Muscle of leg (tissue), 11 donors: Measurements from ENCODE around the gene RHOT1. TPM values are rescaled to one million over a fixed set of nuclear protein-coding genes. Genes with fewer than 3 reads are reported as not detected.
"Not testable (repeated sequence)": the region's sequence is repeated elsewhere in the genome, so short reads cannot be mapped to it uniquely, and the experiment has no call there.

Experiments
- DNase-seq: peaks from one replicate; pipeline ENCODE4 v3.0.0; 2013
- H3K27ac ChIP-seq: one replicate; pipeline ENCODE4 v1.5.1; 2013; ENCODE audit warnings: mild to moderate bottlenecking, low read length, control low read depth
- H3K27me3 ChIP-seq: one replicate; pipeline ENCODE4 v1.6.1; 2013; ENCODE audit warnings: low read length; ENCODE audit not compliant: control insufficient read depth, insufficient read depth
- H3K36me3 ChIP-seq: one replicate; pipeline ENCODE4 v1.6.1; 2013; ENCODE audit warnings: low read length; ENCODE audit not compliant: control insufficient read depth, insufficient read depth
- H3K4me1 ChIP-seq: one replicate; pipeline ENCODE4 v1.6.1; 2013; ENCODE audit warnings: low read length; ENCODE audit not compliant: control insufficient read depth, insufficient read depth
- H3K4me3 ChIP-seq: one replicate; pipeline ENCODE4 v1.5.1; 2013; ENCODE audit warnings: low read length, control low read depth
- H3K9me3 ChIP-seq: replicated peaks from 2 replicates; pipeline ENCODE4 v1.6.1; 2013; ENCODE audit warnings: low read depth, low read length; ENCODE audit not compliant: control insufficient read depth
- WGBS: methylation state at CpG from one replicate; pipeline ENCODE4 v1.1.5; 2013; ENCODE audit warnings: missing lambda C conversion rate; ENCODE audit not compliant: insufficient coverage; 5-methylcytosine and 5-hydroxymethylcytosine counted together
- polyA plus RNA-seq, 8 donors: library from polyadenylated mRNA; unstranded; fragments of 120-200 nt; gene quantifications; one replicate each; pipeline versions ENCODE4 v1.2.1 to v1.2.3, GENCODE V29; 2013; ENCODE audit warnings: inconsistent platforms in 1 of 8, low replicate concordance in 1 of 8; ENCODE audit not compliant: insufficient read length in 8 of 8, insufficient read depth in 1 of 8
- total RNA-seq: library from RNA; stranded (reverse); fragments of 120-200 nt; gene quantifications from one replicate; pipeline ENCODE4 v1.2.4, GENCODE V29; 2013

Gene RHOT1
- total and polyA plus RNA-seq, 9 donors, result 30.4 to 37.2 (median 31.7) TPM

GRCh38 chr17:32156656-32157055, 14.4 kb downstream of the RHOT1 start:
- no CpG with 5 or more reads among the region's 1 CpG for WGBS
- Histone ChIP-seq H3K4me3 (no peak overlapping the region), H3K27me3 (no peaks in the 10 kb centered on the region), H3K4me1 (no peaks in the 10 kb centered on the region), H3K9me3 (no peaks in the 10 kb centered on the region), H3K36me3 (peaks cover 39% of the 10 kb centered on the region), H3K27ac (no peak overlapping the region)
- DNase-seq, result no peak

GRCh38 chr17:32157225-32157624, 14.9 kb downstream of the RHOT1 start:
- no peak overlapping the region for H3K4me3 ChIP-seq
- peaks cover 39% of the 10 kb centered on the region for H3K36me3 ChIP-seq
- H3K9me3 ChIP-seq, result no peaks in the 10 kb centered on the region
- DNase-seq, result no peak
- H3K27me3 ChIP-seq, result no peaks in the 10 kb centered on the region
- 100% methylated on average over 1 of the region's 4 CpGs for WGBS
- no peak overlapping the region for H3K27ac ChIP-seq
- H3K4me1 ChIP-seq, result no peaks in the 10 kb centered on the region

GRCh38 chr17:32158870-32159585, 16.7 kb downstream of the RHOT1 start:
- H3K27ac ChIP-seq, result no peak overlapping the region
- 92% methylated on average over 16 of the region's 20 CpGs for WGBS

GRCh38 chr17:32159586-32160438, 17.5 kb downstream of the RHOT1 start:
- peaks cover 30% of the 10 kb centered on the region for H3K36me3 ChIP-seq
- WGBS, result 82% methylated on average over 10 of the region's 18 CpGs
- no peak for DNase-seq

More at GRCh38 chr17:32158870-32159585, 16.7 kb downstream of the RHOT1 start:
- Histone ChIP-seq H3K4me1 (no peaks in the 10 kb centered on the region), H3K4me3 (no peak overlapping the region), H3K9me3 (no peaks in the 10 kb centered on the region), H3K36me3 (peaks cover 31% of the 10 kb centered on the region), H3K27me3 (no peaks in the 10 kb centered on the region)
- DNase-seq, result no peak

GRCh38 chr17:32160526-32160925, 18.2 kb downstream of the RHOT1 start:
- peaks cover 25% of the 10 kb centered on the region for H3K36me3 ChIP-seq
- no peaks in the 10 kb centered on the region for H3K4me1 ChIP-seq
- H3K9me3 ChIP-seq, result no peaks in the 10 kb centered on the region
- WGBS, result 96% methylated on average over 6 of the region's 9 CpGs
- H3K27me3 ChIP-seq, result no peaks in the 10 kb centered on the region
- no peak overlapping the region for H3K27ac ChIP-seq
- no peak for DNase-seq
- no peak overlapping the region for H3K4me3 ChIP-seq

More at GRCh38 chr17:32159586-32160438, 17.5 kb downstream of the RHOT1 start:
- Histone ChIP-seq H3K4me3 (no peak overlapping the region), H3K27ac (no peak overlapping the region), H3K4me1 (no peaks in the 10 kb centered on the region), H3K9me3 (no peaks in the 10 kb centered on the region), H3K27me3 (no peaks in the 10 kb centered on the region)

- WGBS, result 92% methylated on average over 2 of the region's 8 CpGs
- DNase-seq, result no peak
- Histone ChIP-seq H3K27me3 (no peaks in the 10 kb centered on the region), H3K9me3 (peaks cover 4% of the 10 kb centered on the region), H3K27ac (no peak overlapping the region), H3K4me3 (no peak overlapping the region), H3K36me3 (peaks cover 25% of the 10 kb centered on the region), H3K4me1 (no peaks in the 10 kb centered on the region)
Measured at GRCh38 chr17:32161029-32161428, 18.7 kb downstream of the RHOT1 start.

- no CpG with 5 or more reads among the region's 6 CpGs for WGBS
- Histone ChIP-seq H3K27me3 (no peaks in the 10 kb centered on the region), H3K4me3 (no peak overlapping the region), H3K36me3 (peaks cover 23% of the 10 kb centered on the region), H3K4me1 (no peaks in the 10 kb centered on the region), H3K9me3 (peaks cover 9% of the 10 kb centered on the region), H3K27ac (no peak overlapping the region)
- no peak for DNase-seq
Measured at GRCh38 chr17:32161506-32162365, 19.4 kb downstream of the RHOT1 start.

GRCh38 chr17:32174889-32175288, 32.6 kb downstream of the RHOT1 start:
- Histone ChIP-seq H3K4me1 (no peaks in the 10 kb centered on the region), H3K27me3 (no peaks in the 10 kb centered on the region), H3K9me3 (no peaks in the 10 kb centered on the region), H3K36me3 (peaks cover 34% of the 10 kb centered on the region), H3K27ac (no peak overlapping the region), H3K4me3 (no peak overlapping the region)
- no peak for DNase-seq
- WGBS, result 100% methylated on average over 1 of the region's 3 CpGs

- not testable (repeated sequence) for H3K27me3 ChIP-seq, DNase-seq, H3K27ac ChIP-seq, H3K4me1 ChIP-seq, H3K9me3 ChIP-seq, H3K4me3 ChIP-seq
- 95% methylated on average over 24 of the region's 24 CpGs for WGBS
- H3K36me3 ChIP-seq, result peaks cover 42% of the 10 kb centered on the region
Measured at GRCh38 chr17:32178679-32179078, 36.4 kb downstream of the RHOT1 start.

GRCh38 chr17:32179103-32179502, 36.8 kb downstream of the RHOT1 start:
- not testable (repeated sequence) for H3K27me3 ChIP-seq, H3K4me1 ChIP-seq, DNase-seq, H3K27ac ChIP-seq, H3K4me3 ChIP-seq, H3K9me3 ChIP-seq
- H3K36me3 ChIP-seq, result peaks cover 43% of the 10 kb centered on the region
- 99% methylated on average over 11 of the region's 23 CpGs for WGBS
